NCI-H748 treated with DMSO at 0.1 percent for 48 hours (cell line): ENCODE data around the gene ZNF76.

Source experiments
- DNase-seq: peaks from one replicate; lab custom pipeline; 2025; lab: John Stamatoyannopoulos, UW

Gene ZNF76

GRCh38 chr6:35259194-35259947 lies at the start of gene ZNF76:
ZNF76 (plus strand) TSS chr6:35259735; CDS start chr6:35281152, 21,417 bp downstream.
- peak; percentile 93 for DNase-seq

DNA sequence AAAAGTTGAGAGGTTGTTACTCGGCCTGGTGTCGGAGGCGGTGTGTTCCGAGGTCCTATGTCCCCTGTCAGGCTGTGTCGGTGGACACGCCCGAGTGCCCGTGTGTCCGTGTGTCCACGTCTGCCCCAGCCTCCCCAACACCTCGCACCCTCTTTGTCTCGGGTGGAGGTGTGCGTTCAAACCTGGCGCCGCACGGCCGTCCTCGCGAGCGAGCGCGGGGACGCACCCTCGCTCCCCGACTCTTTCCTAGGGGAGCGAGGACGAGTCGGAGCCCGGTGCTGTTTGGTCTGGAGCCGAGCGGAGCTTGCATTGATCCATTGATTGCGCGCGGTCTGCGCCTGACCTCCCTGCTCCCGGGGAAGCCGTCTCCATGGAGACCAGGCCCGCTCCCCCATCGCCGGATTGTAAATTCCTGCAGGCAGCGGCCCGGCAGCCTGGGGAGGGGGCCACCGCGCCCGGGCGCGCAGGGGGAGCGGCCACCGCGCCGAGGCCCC lies 46.2 kb upstream of the ZNF76 start:
- peak; percentile 36 for DNase-seq

- peak; percentile 37 for DNase-seq
Measured at GRCh38 chr6:35213824-35214756, 45.4 kb upstream of the ZNF76 start, which contains the start of gene SCUBE3. SCUBE3 (plus strand) TSS chr6:35213956; CDS start chr6:35214419, 463 bp downstream.

DNA sequence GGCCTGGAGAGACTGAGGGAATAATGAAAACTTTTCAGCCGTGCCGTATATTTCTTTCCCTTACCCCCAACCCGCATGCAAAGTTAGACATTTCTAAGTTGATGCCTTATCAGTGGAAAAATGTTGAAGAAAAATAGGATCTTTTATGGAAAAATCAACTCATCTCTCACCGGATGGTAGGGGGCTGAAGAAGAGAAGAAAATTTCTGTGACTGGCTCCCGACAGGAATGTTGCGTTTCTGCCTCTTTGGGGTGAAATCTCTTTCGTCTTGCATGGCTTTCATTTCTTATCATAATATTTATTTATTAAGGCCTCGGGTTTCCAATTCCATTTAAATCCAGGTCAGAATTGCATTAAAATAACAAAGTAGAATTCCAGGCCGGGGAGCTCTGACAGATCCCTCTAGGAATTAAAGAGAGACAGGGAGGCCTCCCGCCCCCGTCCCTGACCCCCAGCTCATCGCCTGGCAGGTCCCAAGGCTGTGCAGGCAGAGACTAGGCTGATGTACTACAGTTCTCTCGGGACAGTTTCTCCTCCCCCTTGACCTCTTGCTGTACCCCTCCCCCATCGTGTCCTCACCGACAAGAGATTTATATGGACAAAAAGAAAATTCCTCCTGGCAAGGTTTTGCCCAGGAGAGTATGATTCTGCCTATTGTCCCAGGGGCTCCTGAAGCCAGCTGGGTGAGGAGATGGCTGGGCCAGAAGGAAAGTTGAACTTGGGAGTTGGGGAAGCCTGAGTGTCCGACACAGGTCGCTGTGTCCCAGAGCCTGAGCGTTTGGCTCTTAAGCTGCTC lies 44.5 kb upstream of the ZNF76 start:
- no peak for DNase-seq

- no peak for DNase-seq
Measured at GRCh38 chr6:35215665-35216411, 43.7 kb upstream of the ZNF76 start.

- no peak for DNase-seq
Measured at GRCh38 chr6:35216412-35216732, 43.2 kb upstream of the ZNF76 start.

GRCh38 chr6:35216851-35217811 lies 42.4 kb upstream of the ZNF76 start:
- DNase-seq = peak; percentile 86

GRCh38 chr6:35218021-35218420 lies 41.5 kb upstream of the ZNF76 start:
- no peak for DNase-seq

GRCh38 chr6:35218456-35218855 lies 41.1 kb upstream of the ZNF76 start:
- no peak for DNase-seq

GRCh38 chr6:35219683-35220326 lies 39.7 kb upstream of the ZNF76 start:
- DNase-seq = peak; percentile 69

DNA sequence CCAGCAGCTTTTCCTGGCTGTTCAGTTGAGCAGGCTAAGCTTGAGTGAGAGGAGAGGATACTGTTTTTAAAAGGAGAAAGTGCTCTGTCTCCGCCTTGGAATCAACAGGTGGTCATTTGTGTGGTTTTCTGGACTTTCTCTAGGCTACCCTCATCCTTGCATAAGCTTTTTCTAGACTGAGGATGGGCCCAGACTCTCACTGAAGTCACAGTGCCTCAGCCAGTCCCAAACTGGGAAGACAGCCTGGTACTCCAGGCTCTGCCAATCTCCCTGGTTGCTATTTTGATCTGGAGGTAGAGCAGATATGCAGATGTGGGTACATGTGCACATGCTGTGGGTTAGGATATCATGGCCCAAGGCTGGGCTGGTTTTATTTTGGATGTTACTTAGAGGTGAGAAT lies 38.8 kb upstream of the ZNF76 start:
- DNase-seq = no peak

DNA sequence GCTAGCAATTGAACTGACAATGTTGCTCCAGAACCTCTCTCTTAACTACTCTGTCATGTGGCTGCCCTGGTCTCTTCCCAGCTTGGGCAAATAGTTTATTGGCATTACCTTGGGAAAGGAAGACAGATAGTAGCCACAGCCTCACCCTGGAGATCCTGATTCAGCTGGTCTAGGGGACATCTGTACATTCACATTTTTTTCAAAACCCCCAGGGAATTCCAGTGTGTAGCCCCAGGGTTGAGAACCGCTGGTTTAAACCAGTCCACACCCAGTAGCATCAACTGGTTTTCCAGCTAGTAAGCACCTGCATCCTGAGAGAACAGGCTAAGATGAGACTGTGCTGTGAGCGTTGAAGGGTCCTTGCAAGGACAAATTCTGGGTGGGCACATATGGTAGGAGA lies 36.1 kb upstream of the ZNF76 start:
- no peak for DNase-seq

- no peak for DNase-seq
Measured at GRCh38 chr6:35224720-35225119, 34.8 kb upstream of the ZNF76 start.

- DNase-seq = peak; percentile 70
Measured at GRCh38 chr6:35228481-35228880, 31.1 kb upstream of the ZNF76 start.

DNA sequence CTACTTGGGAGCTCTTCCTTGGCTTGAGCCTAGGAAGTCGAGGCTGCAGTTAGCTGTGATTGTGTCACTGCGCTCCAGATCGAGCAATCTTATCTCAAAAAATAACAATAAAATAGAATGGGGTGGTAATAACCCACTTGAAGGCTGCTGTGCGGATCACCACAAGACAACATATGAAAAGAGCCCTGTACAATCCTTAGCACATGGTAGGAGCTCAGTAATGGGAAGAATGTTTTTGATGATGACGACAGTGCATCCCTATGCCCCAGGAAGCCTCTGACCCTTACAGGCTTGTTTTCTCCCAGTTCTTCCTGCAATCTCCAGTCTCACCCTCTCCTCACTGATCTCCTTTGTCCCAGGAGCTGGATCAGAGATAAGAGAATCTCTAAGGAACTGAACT lies 30.2 kb upstream of the ZNF76 start:
- no peak for DNase-seq

GRCh38 chr6:35230498-35230897 lies 29.0 kb upstream of the ZNF76 start:
- DNase-seq = no peak

- DNase-seq = no peak
Measured at GRCh38 chr6:35230950-35231349, 28.6 kb upstream of the ZNF76 start.

DNA sequence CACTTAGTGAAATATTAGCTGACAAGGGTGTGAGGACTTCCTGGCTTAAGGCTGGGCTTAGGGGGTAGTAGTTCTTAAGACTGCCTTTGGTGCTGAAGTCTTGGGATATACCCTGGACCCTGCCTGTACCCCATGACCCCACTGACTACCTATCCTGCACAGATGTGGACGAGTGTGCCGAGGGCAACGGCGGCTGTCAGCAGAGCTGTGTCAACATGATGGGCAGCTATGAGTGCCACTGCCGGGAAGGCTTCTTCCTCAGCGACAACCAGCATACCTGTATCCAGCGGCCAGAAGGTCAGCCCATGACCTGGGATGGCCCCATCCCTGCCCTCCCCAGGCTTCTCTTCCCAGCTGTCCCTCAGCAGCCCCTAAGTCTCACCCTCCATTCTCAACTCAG lies 28.0 kb upstream of the ZNF76 start:
- DNase-seq = no peak

DNA sequence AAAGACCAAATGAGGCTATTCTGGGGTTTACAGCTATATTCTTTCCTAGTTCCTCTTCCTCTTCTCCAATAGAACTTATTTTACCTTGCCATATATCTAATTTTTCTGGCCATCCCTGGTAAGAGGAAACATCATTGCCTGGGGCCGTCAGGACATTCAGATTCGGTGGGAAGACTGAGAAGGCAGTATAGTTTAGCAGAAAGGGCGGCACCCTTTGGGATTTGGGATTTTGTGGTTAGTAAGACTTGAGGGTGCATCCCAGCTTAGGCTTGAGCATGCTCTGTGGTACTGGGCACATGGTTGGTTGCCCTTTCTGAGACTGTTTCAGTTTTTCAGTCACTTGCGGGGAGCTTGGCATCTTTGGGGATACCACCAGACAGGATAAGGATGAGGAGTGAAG lies 24.6 kb upstream of the ZNF76 start:
- DNase-seq = no peak

GRCh38 chr6:35236223-35236622 lies 23.3 kb upstream of the ZNF76 start:
- no peak for DNase-seq
